ENCODE results near the gene ANO9. TPM values are rescaled to one million over a fixed set of nuclear protein-coding genes. Genes with fewer than 3 reads are reported as not detected.
A peak's percentile ranks its signal among the peaks of the same experiment; 100 is the strongest.

Gene ANO9
- total and polyA plus RNA-seq, 11 donors = 0.07 to 3.1 (median 0.21) TPM; not detected in 6

DNA sequence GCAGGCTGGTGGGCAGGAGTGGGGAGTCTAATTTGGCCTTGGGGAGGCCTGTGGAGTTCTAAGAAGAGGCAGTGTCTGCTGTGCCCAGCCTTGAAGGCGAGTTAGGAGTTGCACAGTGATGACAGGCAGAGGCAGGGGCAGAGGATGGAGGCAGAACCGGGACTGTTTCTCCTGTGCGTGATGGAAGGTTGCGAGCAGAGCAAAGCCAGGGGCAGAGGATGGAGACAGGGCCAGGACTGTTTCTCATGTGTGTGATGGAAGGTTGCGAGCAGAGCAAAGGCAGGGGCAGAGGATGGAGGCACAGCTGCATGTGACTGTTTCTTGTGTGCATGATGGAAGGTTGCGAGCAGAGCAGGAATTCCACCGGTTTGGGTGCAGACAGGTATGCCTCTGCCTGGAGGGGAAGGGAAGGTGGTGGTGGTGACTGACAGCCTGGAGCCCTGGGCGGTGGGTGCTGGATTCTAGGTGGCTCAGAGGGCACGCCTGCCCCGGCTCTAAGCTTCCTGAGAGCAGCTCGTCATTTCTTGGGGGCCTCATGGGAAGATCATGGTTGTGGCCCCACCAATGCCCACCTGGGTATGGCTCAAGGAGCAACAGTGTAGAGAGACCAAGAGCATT lies 63.8 kb downstream of the ANO9 start:
- intact Hi-C loops (cut with DNase I) = loop anchor here in 2 of 10 donors (10.0 kb wide), 2 partner anchors 103 to 123 kb away; partner anchors contain the start of gene NLRP6 (in 1 of the 2)
- H3K27me3 ChIP-seq = peaks cover 0 to 34% (median 7%) of the 10 kb centered on the region in 9 donors
- no peaks in the 10 kb centered on the region for H3K9me3 ChIP-seq
- no peak overlapping the region for H3K4me3 ChIP-seq
- no peaks in the 10 kb centered on the region for H3K36me3 ChIP-seq
- WGBS, 4 donors = 76 to 85% (median 77%) methylated on average over 10 to 11 of the region's 11 CpGs
- no peak overlapping the region for H3K27ac ChIP-seq
- TF ChIP-seq, protein P1, sequence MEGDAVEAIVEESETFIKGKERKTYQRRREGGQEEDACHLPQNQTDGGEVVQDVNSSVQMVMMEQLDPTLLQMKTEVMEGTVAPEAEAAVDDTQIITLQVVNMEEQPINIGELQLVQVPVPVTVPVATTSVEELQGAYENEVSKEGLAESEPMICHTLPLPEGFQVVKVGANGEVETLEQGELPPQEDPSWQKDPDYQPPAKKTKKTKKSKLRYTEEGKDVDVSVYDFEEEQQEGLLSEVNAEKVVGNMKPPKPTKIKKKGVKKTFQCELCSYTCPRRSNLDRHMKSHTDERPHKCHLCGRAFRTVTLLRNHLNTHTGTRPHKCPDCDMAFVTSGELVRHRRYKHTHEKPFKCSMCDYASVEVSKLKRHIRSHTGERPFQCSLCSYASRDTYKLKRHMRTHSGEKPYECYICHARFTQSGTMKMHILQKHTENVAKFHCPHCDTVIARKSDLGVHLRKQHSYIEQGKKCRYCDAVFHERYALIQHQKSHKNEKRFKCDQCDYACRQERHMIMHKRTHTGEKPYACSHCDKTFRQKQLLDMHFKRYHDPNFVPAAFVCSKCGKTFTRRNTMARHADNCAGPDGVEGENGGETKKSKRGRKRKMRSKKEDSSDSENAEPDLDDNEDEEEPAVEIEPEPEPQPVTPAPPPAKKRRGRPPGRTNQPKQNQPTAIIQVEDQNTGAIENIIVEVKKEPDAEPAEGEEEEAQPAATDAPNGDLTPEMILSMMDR (IDR thresholded peaks at IDR 0.05) = no peak
- TF ChIP-seq POLR2A (IDR thresholded peaks at IDR 0.05) = no peak
- DNase-seq (peak in 1 of 5 donors; percentile 38), ATAC-seq (no peak)
- no peaks in the 10 kb centered on the region for H3K4me1 ChIP-seq

DNA sequence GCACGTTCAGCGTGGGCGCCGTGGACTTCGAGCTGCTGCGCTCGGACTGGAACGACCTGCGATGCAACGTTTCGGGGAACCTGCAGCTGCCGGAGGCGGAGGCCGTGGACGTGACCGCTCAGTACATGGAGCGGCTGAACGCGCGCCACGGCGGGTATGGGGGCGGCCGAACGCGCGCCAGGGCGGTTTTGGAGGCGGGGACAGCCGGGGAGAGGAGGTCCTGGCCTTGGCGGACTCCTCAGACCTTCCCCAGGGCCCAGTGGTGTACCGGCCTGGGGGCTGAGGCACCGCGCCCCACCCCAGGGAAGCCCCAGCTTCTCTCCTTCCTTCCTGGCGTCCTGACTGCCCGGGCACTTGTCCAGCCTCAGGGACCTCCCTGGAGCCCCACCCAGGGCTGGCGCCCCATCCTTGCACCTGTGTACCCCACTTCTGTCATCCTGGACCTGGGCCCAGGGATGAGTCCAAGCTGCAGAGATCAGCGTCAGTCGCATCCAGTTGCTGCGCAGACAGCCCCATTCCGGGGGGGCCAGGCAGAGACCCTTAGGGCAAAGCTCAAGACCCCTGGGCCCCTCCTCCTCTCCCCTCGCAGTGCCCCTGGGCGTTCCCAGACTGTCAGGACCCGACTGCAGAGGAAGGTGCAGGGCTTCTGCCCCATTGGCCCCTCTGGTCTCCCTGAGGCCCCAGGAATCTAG lies 64.5 kb downstream of the ANO9 start:
- DNase-seq (peak in 1 of 5 donors; percentile 51), ATAC-seq (no peak)
- TF ChIP-seq, protein P1 (IDR thresholded peaks at IDR 0.05) = no peak
- no peak for TF ChIP-seq POLR2A (IDR thresholded peaks at IDR 0.05)
- H3K27me3 ChIP-seq = peaks cover 0 to 34% (median 7%) of the 10 kb centered on the region in 9 donors
- no peaks in the 10 kb centered on the region for H3K9me3 ChIP-seq
- WGBS, 4 donors = 88 to 91% (median 89%) methylated on average over 32 to 44 of the region's 44 CpGs
- intact Hi-C loops (cut with DNase I) = loop anchor here in 2 of 10 donors (10.0 kb wide), 2 partner anchors 103 to 123 kb away; partner anchors contain the start of gene NLRP6 (in 1 of the 2)
- no peak overlapping the region for H3K27ac ChIP-seq
- no peak overlapping the region for H3K4me3 ChIP-seq
- no peaks in the 10 kb centered on the region for H3K4me1 ChIP-seq
- no peaks in the 10 kb centered on the region for H3K36me3 ChIP-seq

DNA sequence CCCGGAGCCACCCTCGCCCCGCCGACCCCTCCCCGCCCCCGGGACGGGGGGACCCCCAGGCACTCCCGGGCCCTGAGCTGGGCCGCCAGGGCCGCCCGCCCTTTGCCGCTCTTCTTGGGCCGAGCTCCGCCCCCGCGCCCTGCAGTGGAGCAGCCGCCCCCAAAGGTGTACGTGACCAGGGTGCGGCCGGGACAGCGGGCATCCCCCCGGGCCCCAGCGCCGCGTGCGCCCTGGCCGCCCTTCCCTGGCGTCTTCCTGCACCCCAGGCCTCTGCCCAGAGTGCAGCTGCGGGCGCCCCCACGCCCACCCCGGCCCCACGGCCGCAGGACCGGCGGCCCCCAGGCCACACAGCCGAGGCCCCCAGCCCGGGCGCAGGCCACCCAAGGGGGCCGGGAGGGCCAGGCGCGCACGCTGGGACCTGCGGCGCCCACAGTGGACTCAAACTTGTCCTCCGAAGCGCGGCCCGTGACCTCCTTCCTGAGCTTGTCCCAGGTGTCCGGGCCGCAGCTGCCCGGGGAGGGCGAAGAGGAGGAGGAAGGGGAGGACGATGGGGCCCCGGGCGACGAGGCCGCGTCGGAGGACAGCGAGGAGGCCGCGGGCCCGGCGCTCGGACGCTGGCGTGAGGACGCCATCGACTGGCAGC lies 65.2 kb downstream of the ANO9 start:
- TF ChIP-seq, protein P1 (IDR thresholded peaks at IDR 0.05) = no peak
- no peak for TF ChIP-seq POLR2A (IDR thresholded peaks at IDR 0.05)
- H3K9me3 ChIP-seq = no peaks in the 10 kb centered on the region
- WGBS, 4 donors = 95 to 96% (median 96%) methylated on average over 37 to 70 of the region's 70 CpGs
- ATAC-seq (no peak), DNase-seq (no peak)
- H3K27ac ChIP-seq = no peak overlapping the region
- no peak overlapping the region for H3K4me3 ChIP-seq
- H3K4me1 ChIP-seq = no peaks in the 10 kb centered on the region
- intact Hi-C loops (cut with DNase I) = loop anchor here in 2 of 10 donors (10.0 kb wide), 2 partner anchors 102 to 122 kb away; partner anchors contain the start of gene NLRP6 (in 1 of the 2)
- H3K27me3 ChIP-seq = peaks cover 0 to 34% (median 2%) of the 10 kb centered on the region in 9 donors
- no peaks in the 10 kb centered on the region for H3K36me3 ChIP-seq

All from heart left ventricle (tissue), 16 donors.